Cardiac septum (tissue), 1 donor: Measurements from ENCODE around the gene XPNPEP2. TPM values are rescaled to one million over a fixed set of nuclear protein-coding genes. Genes with fewer than 3 reads are reported as not detected.

Experiments used
- total RNA-seq: library from RNA; stranded (reverse); fragmentation: NEBNext Ultra II Directional; extraction: Animal tissue kit (Norgen Biotek cat#: 25700); gene quantifications from one replicate; pipeline ENCODE4 v1.2.1, GENCODE V29; 2021
- donor health status: DM: no; HTN: no; CAD: no.

Gene XPNPEP2
- total RNA-seq, 1 donor from 2014 or later = 0.22 TPM

Other genes with a start within 250 kb of the XPNPEP2 start
- 26.8 TPM for gene SMARCA1, start 215.5 kb upstream of the XPNPEP2 start, total RNA-seq
- gene OCRL, start 198.7 kb upstream of the XPNPEP2 start, total RNA-seq = 9.0 TPM
- 6.2 TPM for gene APLN, start 84.0 kb upstream of the XPNPEP2 start, total RNA-seq
- gene SASH3, start 41.0 kb downstream of the XPNPEP2 start, total RNA-seq = 3.8 TPM
- gene ZDHHC9, start 104.9 kb downstream of the XPNPEP2 start, total RNA-seq = 9.2 TPM
- 8.9 TPM for gene UTP14A, start 167.2 kb downstream of the XPNPEP2 start, total RNA-seq
- 9.8 TPM for gene BCORL1, start 243.7 kb downstream of the XPNPEP2 start, total RNA-seq